ENCODE measurements around the gene FBXW2.
A peak's percentile ranks its signal among the peaks of the same experiment; 100 is the strongest.
"Not testable (repeated sequence)": the region's sequence is repeated elsewhere in the genome, so short reads cannot be mapped to it uniquely, and the experiment has no call there.

FBXW2 gene

DNA sequence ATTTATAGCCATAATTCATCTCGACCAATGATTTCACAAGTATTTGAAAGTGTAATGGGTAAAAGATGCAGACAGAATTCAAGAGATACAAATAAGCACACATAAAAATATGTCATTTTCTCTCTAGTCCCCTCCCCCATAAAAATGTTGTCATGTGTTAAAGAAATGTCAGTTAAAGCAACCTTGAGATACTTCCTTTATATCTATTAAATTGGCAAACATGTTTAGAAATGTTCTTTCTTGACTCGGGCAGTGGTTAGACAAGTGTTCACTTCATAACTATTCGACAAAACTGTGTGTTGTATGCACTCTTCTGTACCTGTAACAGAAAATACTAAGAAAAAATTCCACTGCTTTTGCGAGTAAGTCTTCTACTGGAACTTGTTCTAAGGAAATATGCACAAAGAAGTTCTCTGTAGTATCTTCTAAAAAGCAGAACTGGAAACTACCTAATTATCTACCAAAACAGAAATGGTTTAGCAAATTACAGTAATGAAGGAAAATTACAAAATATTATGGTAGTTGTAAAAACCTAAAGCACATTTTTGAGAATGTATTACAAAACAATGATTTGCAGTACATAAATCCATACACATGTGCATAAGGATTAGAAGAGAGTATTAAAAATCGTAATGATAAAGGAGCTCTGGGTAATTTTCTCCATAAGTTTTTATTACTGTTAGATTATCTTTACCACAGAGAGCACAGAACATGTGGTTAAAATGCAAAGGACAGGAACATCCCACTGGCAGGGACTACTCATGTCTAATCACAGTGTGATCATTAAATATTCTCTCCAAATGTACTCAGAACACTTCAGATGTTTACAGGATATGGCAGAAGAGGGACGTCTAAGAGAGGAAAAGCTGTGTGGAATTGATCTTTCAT lies 35.9 kb downstream of the FBXW2 start:
- ChIA-PET POLR2A (no interaction called here), CTCF (interaction anchor here (1.9 kb wide), 1 partner anchor 224 kb away, joined by 8 read pairs; no protein-coding TSS in a partner anchor)

DNA sequence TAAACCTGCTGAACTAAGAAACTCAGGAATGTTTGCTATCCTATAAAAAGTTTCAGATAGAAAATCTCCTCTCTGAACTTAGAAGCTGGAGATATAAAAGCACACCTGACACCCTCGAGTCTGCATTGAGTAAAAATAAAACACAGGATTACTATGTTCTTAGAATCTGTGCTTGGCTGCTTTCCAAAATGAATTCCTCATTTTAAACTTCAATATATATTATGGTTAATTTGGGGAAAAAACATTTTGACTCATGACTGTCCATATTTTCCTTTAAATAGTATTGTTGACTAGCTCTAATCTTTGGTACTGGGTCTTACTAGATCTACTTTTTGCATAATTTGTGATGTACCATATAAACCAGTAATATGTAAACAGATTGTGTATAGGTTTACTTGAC lies 36.7 kb downstream of the FBXW2 start:
- no peak for DNase-seq (ENCODE audit: extremely low spot score)
- CTCF ChIA-PET: interaction anchor here (1.0 to 1.9 kb wide), 3 partner anchors 181 to 303 kb away, joined by 3 to 8 read pairs (median 5); no protein-coding TSS in a partner anchor
- POLR2A ChIA-PET: interaction anchor here (0.7 kb wide), 1 partner anchor 72 kb away, joined by 4 read pairs; no protein-coding TSS in a partner anchor
- TF ChIP-seq ARNT (IDR thresholded peaks at IDR 0.05) (no peak), SUZ12 (IDR thresholded peaks at IDR 0.05) (no peak), CTBP1 (IDR thresholded peaks at IDR 0.05; ENCODE audit: borderline replicate concordance) (no peak), TARDBP (IDR thresholded peaks at IDR 0.05) (no peak), BHLHE40 (IDR thresholded peaks at IDR 0.05; ENCODE audit: borderline replicate concordance) (no peak), L3MBTL2 (conservative IDR thresholded peaks at IDR 0.05) (no peak), ZNF384 (IDR thresholded peaks at IDR 0.05) (no peak), FOXA1 (IDR thresholded peaks at IDR 0.05) (no peak), ELF4 (IDR thresholded peaks at IDR 0.05) (no peak), LEF1 (IDR thresholded peaks at IDR 0.05; ENCODE audit: borderline replicate concordance) (no peak), HDGF (IDR thresholded peaks at IDR 0.05; ENCODE audit: borderline replicate concordance) (no peak), FOXM1 (IDR thresholded peaks at IDR 0.05; ENCODE audit: borderline replicate concordance) (no peak), NFRKB (IDR thresholded peaks at IDR 0.05) (no peak), SP1 (IDR thresholded peaks at IDR 0.05) (no peak)
- TF ChIP-seq, protein P1, sequence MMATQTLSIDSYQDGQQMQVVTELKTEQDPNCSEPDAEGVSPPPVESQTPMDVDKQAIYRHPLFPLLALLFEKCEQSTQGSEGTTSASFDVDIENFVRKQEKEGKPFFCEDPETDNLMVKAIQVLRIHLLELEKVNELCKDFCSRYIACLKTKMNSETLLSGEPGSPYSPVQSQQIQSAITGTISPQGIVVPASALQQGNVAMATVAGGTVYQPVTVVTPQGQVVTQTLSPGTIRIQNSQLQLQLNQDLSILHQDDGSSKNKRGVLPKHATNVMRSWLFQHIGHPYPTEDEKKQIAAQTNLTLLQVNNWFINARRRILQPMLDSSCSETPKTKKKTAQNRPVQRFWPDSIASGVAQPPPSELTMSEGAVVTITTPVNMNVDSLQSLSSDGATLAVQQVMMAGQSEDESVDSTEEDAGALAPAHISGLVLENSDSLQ (IDR thresholded peaks at IDR 0.05): no peak

More for the DNA sequence above, 35.9 kb downstream of the FBXW2 start:
- TF ChIP-seq SUZ12 (IDR thresholded peaks at IDR 0.05): no peak
- no peak for TF ChIP-seq ZNF384 (IDR thresholded peaks at IDR 0.05)
- no peak for TF ChIP-seq TARDBP (IDR thresholded peaks at IDR 0.05)
- no peak for TF ChIP-seq HDGF (IDR thresholded peaks at IDR 0.05; ENCODE audit: borderline replicate concordance)
- TF ChIP-seq BHLHE40 (IDR thresholded peaks at IDR 0.05; ENCODE audit: borderline replicate concordance): no peak
- TF ChIP-seq ARNT (IDR thresholded peaks at IDR 0.05): no peak
- TF ChIP-seq SP1 (IDR thresholded peaks at IDR 0.05): no peak
- no peak for TF ChIP-seq CTBP1 (IDR thresholded peaks at IDR 0.05; ENCODE audit: borderline replicate concordance)
- TF ChIP-seq, protein P1 (IDR thresholded peaks at IDR 0.05): no peak
- TF ChIP-seq LEF1 (IDR thresholded peaks at IDR 0.05; ENCODE audit: borderline replicate concordance): no peak
- no peak for TF ChIP-seq ELF4 (IDR thresholded peaks at IDR 0.05)
- no peak for TF ChIP-seq FOXM1 (IDR thresholded peaks at IDR 0.05; ENCODE audit: borderline replicate concordance)
- no peak for TF ChIP-seq FOXA1 (IDR thresholded peaks at IDR 0.05)
- no peak for TF ChIP-seq FOXK2 (IDR thresholded peaks at IDR 0.05)
- no peak for TF ChIP-seq NFRKB (IDR thresholded peaks at IDR 0.05)
- no peak for TF ChIP-seq L3MBTL2 (conservative IDR thresholded peaks at IDR 0.05)
- DNase-seq (ENCODE audit: extremely low spot score): no peak

DNA sequence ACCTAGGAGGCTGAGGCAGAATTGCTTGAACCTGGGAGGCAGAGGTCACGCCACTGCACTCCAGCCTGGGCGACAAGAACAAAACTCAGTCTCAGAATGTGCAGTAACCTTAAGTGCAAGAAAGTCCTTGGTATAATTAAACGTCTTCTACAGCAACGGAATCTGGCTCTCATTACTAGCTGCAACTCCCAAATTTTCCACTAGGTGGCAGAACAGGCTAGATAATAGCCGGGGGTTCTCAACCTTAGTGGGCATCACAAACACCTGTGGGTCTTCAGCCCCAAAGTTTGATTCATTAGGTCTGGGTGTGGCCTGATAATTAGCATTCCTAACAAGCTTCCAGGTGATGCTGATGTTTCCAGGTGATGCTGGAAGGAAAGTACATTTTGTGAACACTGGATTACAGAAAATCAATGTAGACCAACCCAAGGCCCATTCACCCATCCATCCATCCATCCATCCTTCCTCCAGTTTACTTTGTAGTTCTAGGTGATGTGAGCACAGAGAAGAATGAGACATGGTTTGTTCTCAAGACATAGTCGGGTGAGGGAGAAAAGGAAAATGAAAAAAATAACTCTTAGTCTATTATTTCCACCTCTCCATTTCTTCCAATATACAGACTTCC lies 37.3 kb downstream of the FBXW2 start:
- peak; percentile 66 for DNase-seq (ENCODE audit: extremely low spot score)
- CTCF ChIA-PET: interaction anchor here (0.6 to 1.9 kb wide), 5 partner anchors 18 to 304 kb away, joined by 3 to 8 read pairs (median 3); no protein-coding TSS in a partner anchor
- TF ChIP-seq TARDBP (IDR thresholded peaks at IDR 0.05): no peak
- no peak for TF ChIP-seq L3MBTL2 (conservative IDR thresholded peaks at IDR 0.05)
- TF ChIP-seq CTBP1 (IDR thresholded peaks at IDR 0.05; ENCODE audit: borderline replicate concordance): no peak
- TF ChIP-seq ELF4 (IDR thresholded peaks at IDR 0.05): no peak
- TF ChIP-seq HDGF (IDR thresholded peaks at IDR 0.05; ENCODE audit: borderline replicate concordance): no peak
- no peak for TF ChIP-seq LEF1 (IDR thresholded peaks at IDR 0.05; ENCODE audit: borderline replicate concordance)
- no peak for TF ChIP-seq SP1 (IDR thresholded peaks at IDR 0.05)
- POLR2A ChIA-PET: interaction anchor here (0.7 kb wide), 1 partner anchor 71 kb away, joined by 4 read pairs; no protein-coding TSS in a partner anchor

DNA sequence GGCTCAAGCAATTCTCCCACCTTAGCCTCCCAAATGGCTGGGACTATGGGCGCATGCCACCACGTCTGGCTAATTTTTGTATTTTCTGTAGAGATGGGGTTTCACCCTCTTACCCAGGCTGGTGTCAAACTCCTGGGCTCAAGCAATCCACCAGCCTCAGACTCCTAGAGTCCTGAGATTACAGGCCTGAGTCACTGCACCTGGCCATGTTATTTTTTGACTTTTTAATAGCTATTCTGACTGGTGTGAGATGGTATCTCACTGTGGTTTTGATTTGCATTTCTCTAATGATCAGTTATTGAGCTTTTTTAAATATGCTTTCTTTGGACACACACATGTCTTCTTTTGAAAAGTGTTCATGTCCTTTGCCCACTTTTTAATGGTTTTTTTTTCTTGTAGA lies 38.2 kb downstream of the FBXW2 start:
- TF ChIP-seq SUZ12 (IDR thresholded peaks at IDR 0.05): no peak
- no peak for TF ChIP-seq CTBP1 (IDR thresholded peaks at IDR 0.05; ENCODE audit: borderline replicate concordance)
- TF ChIP-seq, protein P1 (IDR thresholded peaks at IDR 0.05): no peak
- TF ChIP-seq ELF4 (IDR thresholded peaks at IDR 0.05): no peak
- TF ChIP-seq FOXM1 (IDR thresholded peaks at IDR 0.05; ENCODE audit: borderline replicate concordance): no peak
- no peak for TF ChIP-seq SP1 (IDR thresholded peaks at IDR 0.05)
- no peak for TF ChIP-seq TARDBP (IDR thresholded peaks at IDR 0.05)
- TF ChIP-seq NFRKB (IDR thresholded peaks at IDR 0.05): no peak
- no peak for TF ChIP-seq FOXA1 (IDR thresholded peaks at IDR 0.05)
- TF ChIP-seq ZNF384 (IDR thresholded peaks at IDR 0.05): no peak
- no peak for TF ChIP-seq L3MBTL2 (conservative IDR thresholded peaks at IDR 0.05)
- CTCF ChIA-PET: interaction anchor here (0.6 to 1.9 kb wide), 4 partner anchors 19 to 1111 kb away, joined by 3 to 8 read pairs (median 4); no protein-coding TSS in a partner anchor
- no peak for DNase-seq (ENCODE audit: extremely low spot score)
- POLR2A ChIA-PET: no interaction called here

DNA sequence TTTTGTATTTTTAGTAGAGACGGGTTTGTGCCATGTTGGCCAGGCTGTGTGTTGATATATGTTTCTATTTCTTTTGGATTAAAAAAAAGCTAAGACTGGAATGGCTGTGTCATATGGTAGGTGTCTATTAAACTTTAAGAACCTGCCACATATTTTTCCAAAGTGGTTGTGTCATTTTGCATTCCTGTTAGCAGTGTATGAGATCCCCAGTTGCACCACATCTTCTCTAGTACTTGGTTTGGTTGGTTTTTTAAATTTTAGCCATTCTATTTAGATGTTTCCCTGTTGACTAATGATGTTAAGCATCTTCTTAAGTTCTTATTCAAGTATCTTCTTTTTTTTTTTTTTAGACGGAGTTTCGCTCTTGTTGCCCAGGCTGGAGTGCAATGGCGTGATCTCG lies 42.8 kb downstream of the FBXW2 start:
- DNase-seq (ENCODE audit: extremely low spot score): no peak
- TF ChIP-seq SUZ12 (IDR thresholded peaks at IDR 0.05) (no peak), BHLHE40 (IDR thresholded peaks at IDR 0.05; ENCODE audit: borderline replicate concordance) (no peak), FOXK2 (IDR thresholded peaks at IDR 0.05) (no peak), CTBP1 (IDR thresholded peaks at IDR 0.05; ENCODE audit: borderline replicate concordance) (no peak), SP1 (IDR thresholded peaks at IDR 0.05) (no peak), ZNF384 (IDR thresholded peaks at IDR 0.05) (no peak), ELF4 (IDR thresholded peaks at IDR 0.05) (no peak)
- POLR2A ChIA-PET: no interaction called here
- CTCF ChIA-PET: no interaction called here

DNA sequence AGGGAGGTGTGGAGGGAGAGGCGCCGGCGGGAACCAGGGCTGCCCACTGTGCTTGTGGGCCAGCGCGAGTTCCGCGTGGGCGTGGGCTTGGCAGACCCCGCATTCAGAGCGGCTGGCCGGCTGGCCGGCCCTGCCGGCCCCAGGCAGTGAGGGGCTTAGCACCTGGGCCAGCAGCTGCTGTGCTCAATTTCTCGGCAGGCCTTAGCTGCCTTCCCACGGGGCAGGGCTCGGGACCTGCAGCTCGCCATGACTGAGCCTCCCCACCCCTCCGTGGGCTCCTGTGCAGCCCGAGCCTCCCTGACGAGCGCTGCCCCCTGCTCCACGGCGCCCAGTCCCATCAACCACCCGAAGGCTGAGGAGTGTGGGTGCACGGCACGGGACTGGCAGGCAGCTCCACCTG lies 46.9 kb downstream of the FBXW2 start:
- CTCF ChIA-PET: interaction anchor here (1.0 kb wide), 1 partner anchor 126 kb away, joined by 3 read pairs; no protein-coding TSS in a partner anchor
- DNase-seq (ENCODE audit: extremely low spot score); POLR2A ChIA-PET: not testable (repeated sequence)
